PFSK-1 (cell line): ENCODE data around the gene SLC9A3.

Source experiments
- FOXP2 ChIP-seq: optimal IDR thresholded peaks from 2 replicates; pipeline ENCODE3; 2011; ENCODE audit warnings: borderline replicate concordance, control low read depth, inconsistent platforms; ENCODE audit not compliant: insufficient read depth; ENCODE audit errors: extremely low read length, extremely low read depth
- POLR2AphosphoS5 ChIP-seq: IDR thresholded peaks from 2 replicates; pipeline ENCODE4 v1.6.1; 2012; ENCODE audit warnings: low read depth, mild to moderate bottlenecking, control low read depth, low read length, moderate library complexity
- SIN3A ChIP-seq: IDR thresholded peaks from 2 replicates; pipeline ENCODE4 v1.6.1; 2012; ENCODE audit warnings: mild to moderate bottlenecking, low read length, moderate library complexity, borderline replicate concordance; ENCODE audit not compliant: insufficient read depth
- TAF1 ChIP-seq: IDR thresholded peaks from 2 replicates; pipeline ENCODE4 v1.6.1; 2012; ENCODE audit warnings: low read length, control low read depth, borderline replicate concordance; ENCODE audit not compliant: insufficient read depth
- TF ChIP-seq, protein P1 (sequence below), 2 experiments: IDR thresholded peaks; 2 replicates each; pipeline versions ENCODE4 v1.6.1 to v1.8.0; 2011 to 2012; ENCODE audit warnings: low read depth in 2 of 2, low read length in 2 of 2, control low read depth in 1 of 2, inconsistent platforms in 1 of 2, mild to moderate bottlenecking in 1 of 2, moderate library complexity in 1 of 2; ENCODE audit not compliant: insufficient read depth in 1 of 2

SLC9A3 gene

DNA sequence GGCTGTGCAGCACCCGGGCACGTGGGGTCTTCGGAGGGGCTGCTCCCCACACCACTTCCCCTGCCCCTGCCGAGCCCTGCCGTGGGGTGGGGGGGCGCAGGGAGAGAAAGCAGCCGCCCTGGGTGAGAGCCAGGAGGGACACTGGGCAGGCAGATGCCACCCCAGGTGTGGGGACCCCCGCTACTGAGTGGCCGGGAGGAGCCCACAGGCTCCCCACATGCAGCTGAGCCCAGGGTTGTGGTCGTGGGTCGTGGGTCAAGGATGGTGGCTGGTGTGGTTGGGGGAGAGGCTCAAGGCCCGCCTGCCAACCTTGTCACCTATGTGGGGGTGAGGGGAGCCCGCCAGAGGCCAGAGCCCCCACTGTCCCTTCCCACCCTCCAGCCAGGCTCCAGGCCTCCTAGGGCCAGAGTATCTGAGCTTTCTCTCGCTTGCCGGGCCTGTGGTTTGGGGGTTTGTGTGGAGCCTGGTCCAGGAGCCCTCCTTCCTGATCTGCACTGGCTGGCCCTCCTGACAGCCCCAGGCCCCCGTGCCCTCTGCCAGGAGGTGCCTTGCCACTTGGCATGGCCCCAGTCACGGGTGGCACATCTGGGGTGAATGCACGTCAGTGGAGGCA, 45.8 kb downstream of the SLC9A3 start:
- TF ChIP-seq, protein P1, sequence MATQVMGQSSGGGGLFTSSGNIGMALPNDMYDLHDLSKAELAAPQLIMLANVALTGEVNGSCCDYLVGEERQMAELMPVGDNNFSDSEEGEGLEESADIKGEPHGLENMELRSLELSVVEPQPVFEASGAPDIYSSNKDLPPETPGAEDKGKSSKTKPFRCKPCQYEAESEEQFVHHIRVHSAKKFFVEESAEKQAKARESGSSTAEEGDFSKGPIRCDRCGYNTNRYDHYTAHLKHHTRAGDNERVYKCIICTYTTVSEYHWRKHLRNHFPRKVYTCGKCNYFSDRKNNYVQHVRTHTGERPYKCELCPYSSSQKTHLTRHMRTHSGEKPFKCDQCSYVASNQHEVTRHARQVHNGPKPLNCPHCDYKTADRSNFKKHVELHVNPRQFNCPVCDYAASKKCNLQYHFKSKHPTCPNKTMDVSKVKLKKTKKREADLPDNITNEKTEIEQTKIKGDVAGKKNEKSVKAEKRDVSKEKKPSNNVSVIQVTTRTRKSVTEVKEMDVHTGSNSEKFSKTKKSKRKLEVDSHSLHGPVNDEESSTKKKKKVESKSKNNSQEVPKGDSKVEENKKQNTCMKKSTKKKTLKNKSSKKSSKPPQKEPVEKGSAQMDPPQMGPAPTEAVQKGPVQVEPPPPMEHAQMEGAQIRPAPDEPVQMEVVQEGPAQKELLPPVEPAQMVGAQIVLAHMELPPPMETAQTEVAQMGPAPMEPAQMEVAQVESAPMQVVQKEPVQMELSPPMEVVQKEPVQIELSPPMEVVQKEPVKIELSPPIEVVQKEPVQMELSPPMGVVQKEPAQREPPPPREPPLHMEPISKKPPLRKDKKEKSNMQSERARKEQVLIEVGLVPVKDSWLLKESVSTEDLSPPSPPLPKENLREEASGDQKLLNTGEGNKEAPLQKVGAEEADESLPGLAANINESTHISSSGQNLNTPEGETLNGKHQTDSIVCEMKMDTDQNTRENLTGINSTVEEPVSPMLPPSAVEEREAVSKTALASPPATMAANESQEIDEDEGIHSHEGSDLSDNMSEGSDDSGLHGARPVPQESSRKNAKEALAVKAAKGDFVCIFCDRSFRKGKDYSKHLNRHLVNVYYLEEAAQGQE (IDR thresholded peaks at IDR 0.05; ENCODE audit: insufficient read depth in 1 of 2, low read depth in 2 of 2, low read length in 2 of 2) = no peak
- TF ChIP-seq POLR2AphosphoS5 = 0 out of 2 replicates have a peak, but pooled peaks have one; percentile 2

DNA sequence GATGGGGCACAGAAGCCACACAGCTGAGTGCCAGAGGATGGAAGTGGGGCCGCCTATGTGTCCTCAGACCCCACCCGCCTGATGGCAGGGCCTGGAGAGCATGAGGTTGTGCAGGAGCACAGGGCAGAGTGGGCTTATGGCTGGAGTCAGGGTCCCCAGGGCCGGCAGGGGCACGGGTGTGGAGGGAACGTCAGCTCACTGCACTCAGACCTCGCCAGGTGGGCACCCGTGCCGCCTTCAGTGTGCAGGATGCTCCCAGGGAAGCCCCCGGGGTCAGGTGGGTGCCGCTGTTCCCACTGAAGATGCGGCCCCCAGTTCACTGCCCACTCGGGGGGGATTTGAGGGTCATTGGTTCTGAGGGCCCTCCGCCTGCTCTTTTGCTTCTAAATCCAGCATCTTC, 46.4 kb downstream of the SLC9A3 start:
- no peak for TF ChIP-seq TAF1
- TF ChIP-seq FOXP2 = no peak
- TF ChIP-seq POLR2AphosphoS5 = no peak

DNA sequence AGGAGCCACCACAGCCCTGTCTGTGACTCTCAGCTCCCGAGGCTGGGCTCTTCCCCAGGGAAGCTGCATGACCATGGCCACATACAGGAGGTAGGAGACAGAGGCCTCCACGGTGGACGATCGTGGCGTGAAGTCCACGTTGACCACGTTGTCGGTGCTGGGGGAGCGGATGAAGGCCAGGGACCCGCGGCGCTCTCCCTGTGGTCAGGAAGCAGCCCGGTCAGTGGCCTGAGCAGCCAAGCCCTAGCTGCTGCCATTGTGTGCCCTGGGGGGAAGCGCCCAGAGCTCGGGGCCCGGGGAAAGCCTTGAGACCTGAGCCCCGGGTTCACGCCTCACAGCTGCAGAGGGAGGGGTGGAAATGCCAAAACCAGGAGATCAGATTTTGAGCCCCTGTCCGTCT, 47.0 kb downstream of the SLC9A3 start:
- TF ChIP-seq SIN3A (no peak), TAF1 (no peak), FOXP2 (no peak)

DNA sequence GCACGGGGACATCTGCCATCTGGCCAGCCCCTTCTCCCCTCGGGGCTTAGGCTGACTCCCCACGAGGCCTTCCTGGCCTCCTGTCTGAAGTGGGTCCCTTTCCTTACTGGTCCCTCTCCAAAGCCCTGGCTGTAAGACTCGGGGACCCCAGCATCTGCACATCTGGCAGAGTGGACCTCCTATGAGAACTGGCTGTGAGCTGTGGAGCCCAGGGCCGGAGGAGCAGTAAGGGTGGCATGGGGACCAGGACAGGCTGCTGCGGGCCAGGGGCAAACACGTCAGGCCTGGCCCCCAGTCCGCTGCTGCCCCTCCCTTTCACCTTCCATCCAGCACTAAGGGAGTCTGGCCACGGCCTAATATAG, 47.5 kb downstream of the SLC9A3 start:
- TF ChIP-seq POLR2AphosphoS5 = no peak
- TF ChIP-seq, protein P1 (IDR thresholded peaks at IDR 0.05; ENCODE audit: insufficient read depth in 1 of 2, low read depth in 2 of 2, low read length in 2 of 2) = no peak
- TF ChIP-seq SIN3A = no peak
- no peak for TF ChIP-seq FOXP2
- no peak for TF ChIP-seq TAF1

DNA sequence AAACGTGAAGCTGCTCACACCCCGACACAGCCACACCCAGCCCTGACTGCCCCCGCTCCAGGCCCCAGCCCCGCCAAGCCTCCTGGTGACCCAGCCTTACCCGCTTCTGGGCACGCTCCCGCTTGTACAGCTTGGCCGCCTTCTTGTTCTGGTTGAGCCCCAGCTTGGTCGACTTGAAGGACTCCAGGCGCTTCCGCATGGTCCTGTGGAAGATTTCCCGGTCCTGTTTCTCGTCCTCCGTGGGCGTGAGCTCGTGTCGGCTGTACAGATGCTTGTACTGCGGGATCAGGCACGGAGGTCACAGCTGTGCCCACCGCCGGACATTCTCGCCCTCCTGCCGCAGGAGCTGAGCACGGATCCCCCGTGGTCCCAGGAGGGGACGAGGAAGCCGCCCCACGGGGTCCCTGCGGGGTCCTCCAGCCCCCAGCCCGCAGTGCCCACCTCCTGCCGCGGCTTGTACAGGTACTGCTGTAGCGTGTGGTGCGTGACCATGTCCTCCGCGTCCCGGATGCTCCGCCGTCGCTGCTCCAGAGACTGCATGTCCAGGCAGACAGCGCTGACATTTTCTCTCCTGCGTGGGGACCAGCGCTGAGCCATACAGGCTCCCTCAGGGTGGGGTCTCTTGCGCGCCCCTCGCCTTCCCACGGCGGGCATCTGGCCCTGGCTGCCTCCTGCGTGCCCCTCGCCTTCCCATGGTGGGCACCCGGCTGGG, 48.0 kb downstream of the SLC9A3 start:
- TF ChIP-seq SIN3A (no peak), TAF1 (no peak), POLR2AphosphoS5 (no peak), FOXP2 (no peak)
- TF ChIP-seq, protein P1 (IDR thresholded peaks at IDR 0.05; ENCODE audit: insufficient read depth in 1 of 2, low read depth in 2 of 2, low read length in 2 of 2) = no peak

DNA sequence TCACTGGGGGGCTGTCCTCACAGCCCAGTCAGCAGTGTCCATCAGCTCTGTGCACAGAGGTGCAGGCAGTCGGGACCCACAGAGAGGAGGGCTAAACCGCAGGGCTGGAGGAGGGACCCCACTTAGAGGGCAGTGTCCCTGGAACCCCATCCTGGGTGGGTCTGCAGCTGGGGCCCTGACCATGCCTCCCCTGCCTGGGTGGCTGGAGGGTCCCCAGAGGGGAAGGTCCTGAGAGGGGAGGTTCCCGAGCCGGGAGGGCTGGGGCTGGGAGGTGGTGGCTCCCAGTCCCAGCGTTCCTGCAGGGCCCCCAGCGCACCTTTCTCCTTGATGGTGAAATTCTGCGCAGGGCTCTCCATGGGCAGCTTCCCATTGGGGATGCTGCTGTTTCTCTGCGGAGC, 48.5 kb downstream of the SLC9A3 start:
- TF ChIP-seq SIN3A = no peak
- no peak for TF ChIP-seq POLR2AphosphoS5
- TF ChIP-seq FOXP2 = no peak
- no peak for TF ChIP-seq TAF1
- TF ChIP-seq, protein P1 (IDR thresholded peaks at IDR 0.05; ENCODE audit: insufficient read depth in 1 of 2, low read depth in 2 of 2, low read length in 2 of 2) = no peak
